ENCODE data around the gene SLC6A13.

DNA sequence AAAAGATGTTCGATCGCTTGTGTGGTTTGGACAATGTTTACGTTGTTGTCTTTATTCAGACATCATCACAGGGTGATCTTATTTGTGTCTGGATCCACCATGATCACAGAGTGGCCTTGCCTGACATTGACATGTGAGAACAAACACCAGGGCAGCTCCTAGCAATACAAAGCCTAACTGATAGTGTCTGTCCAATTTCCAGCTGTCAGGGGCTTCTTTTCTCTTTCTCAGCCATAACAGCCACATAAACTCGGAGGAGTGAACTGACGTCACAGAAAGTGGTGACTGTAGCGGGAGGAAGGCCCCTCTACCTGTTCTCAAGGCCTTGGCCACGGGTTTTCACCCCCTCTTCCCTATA, 5.8 kb upstream of the SLC6A13 start:
- no peak for TF ChIP-seq CTCF (IDR thresholded peaks at IDR 0.05)
- no peak for TF ChIP-seq POLR2A (IDR thresholded peaks at IDR 0.05)
- TF ChIP-seq POLR2AphosphoS5 (IDR thresholded peaks at IDR 0.05), result no peak
